Measurements from ENCODE around the gene C6orf47. TPM values are rescaled to one million over a fixed set of nuclear protein-coding genes. Genes with fewer than 3 reads are reported as not detected.

Gene C6orf47
- total RNA-seq, 2 experiments from 2014 or later, result 16.7 to 18.5 TPM

Small RNA genes within 50 kb of the gene (microRNA-seq; reads per million reads assigned to microRNA genes)
- gene MIR4646 (ENCODE audit: borderline replicate concordance) (7.6 reads per million, percentile 5 among the genes with 10 or more reads in this experiment), gene MIR6832 (ENCODE audit: borderline replicate concordance) (not detected)

Small RNA genes within 50 kb of the gene (small RNA-seq; reads per million reads assigned to genes)
- gene MIR4646 (not detected), gene MIR6832 (not detected), gene RF00019 (not detected), gene SNORA38 (12.4 reads per million, percentile 96 among the genes with 10 or more reads in this experiment), gene UQCRHP1 (not detected)

Other genes starting within 250 kb of the C6orf47 start
Only the 30 nearest of the 37 such genes appear.
- not detected in 2 replicates for gene MCCD1, start 131.8 kb downstream of the C6orf47 start, total RNA-seq (2014; rRNA removed; shearing (Covaris generic))
- not detected in 2 replicates for gene MCCD1, start 131.8 kb downstream of the C6orf47 start, total RNA-seq (2022)
- 736 and 747 TPM in 2 replicates for gene DDX39B, start 118.8 kb downstream of the C6orf47 start, total RNA-seq (2014; rRNA removed; shearing (Covaris generic))
- 478 and 481 TPM in 2 replicates for gene DDX39B, start 118.8 kb downstream of the C6orf47 start, total RNA-seq (2022)
- gene ATP6V1G2, start 114.2 kb downstream of the C6orf47 start, total RNA-seq (2014; rRNA removed; shearing (Covaris generic)), result 3.8 and 4.2 TPM in 2 replicates
- 14.1 and 15.9 TPM in 2 replicates for gene ATP6V1G2, start 114.2 kb downstream of the C6orf47 start, total RNA-seq (2022)
- 17.1 and 21.8 TPM in 2 replicates for gene NFKBIL1, start 113.2 kb downstream of the C6orf47 start, total RNA-seq (2014; rRNA removed; shearing (Covaris generic))
- gene NFKBIL1, start 113.2 kb downstream of the C6orf47 start, total RNA-seq (2022), result 22.7 and 23.2 TPM in 2 replicates
- gene LTA, start 88.5 kb downstream of the C6orf47 start, total RNA-seq (2014; rRNA removed; shearing (Covaris generic)), result 0.98 and 1.1 TPM in 2 replicates
- 4.1 and 4.3 TPM in 2 replicates for gene LTA, start 88.5 kb downstream of the C6orf47 start, total RNA-seq (2022)
- 1.7 and 3.5 TPM in 2 replicates for gene TNF, start 85.2 kb downstream of the C6orf47 start, total RNA-seq (2014; rRNA removed; shearing (Covaris generic))
- 2.5 TPM in 2 replicates for gene TNF, start 85.2 kb downstream of the C6orf47 start, total RNA-seq (2022)
- 36.5 and 46.8 TPM in 2 replicates for gene LTB, start 78.4 kb downstream of the C6orf47 start, total RNA-seq (2014; rRNA removed; shearing (Covaris generic))
- 36.9 and 39.2 TPM in 2 replicates for gene LTB, start 78.4 kb downstream of the C6orf47 start, total RNA-seq (2022)
- gene LST1, start 74.5 kb downstream of the C6orf47 start, total RNA-seq (2014; rRNA removed; shearing (Covaris generic)), result 1.2 and 3.0 TPM in 2 replicates
- gene LST1, start 74.5 kb downstream of the C6orf47 start, total RNA-seq (2022), result 4.2 and 4.9 TPM in 2 replicates
- 1.6 TPM in 1 of 2 replicates, not detected in the other for gene NCR3, start 67.8 kb downstream of the C6orf47 start, total RNA-seq (2014; rRNA removed; shearing (Covaris generic))
- 0.74 and 2.0 TPM in 2 replicates for gene NCR3, start 67.8 kb downstream of the C6orf47 start, total RNA-seq (2022)
- gene AIF1, start 45.5 kb downstream of the C6orf47 start, total RNA-seq (2014; rRNA removed; shearing (Covaris generic)), result 15.3 and 22.0 TPM in 2 replicates
- gene AIF1, start 45.5 kb downstream of the C6orf47 start, total RNA-seq (2022), result 16.3 and 17.2 TPM in 2 replicates
- 113 and 156 TPM in 2 replicates for gene PRRC2A, start 40.1 kb downstream of the C6orf47 start, total RNA-seq (2014; rRNA removed; shearing (Covaris generic))
- gene PRRC2A, start 40.1 kb downstream of the C6orf47 start, total RNA-seq (2022), result 355 and 379 TPM in 2 replicates
- gene BAG6, start 8.1 kb downstream of the C6orf47 start, total RNA-seq (2014; rRNA removed; shearing (Covaris generic)), result 191 and 233 TPM in 2 replicates
- 320 and 323 TPM in 2 replicates for gene BAG6, start 8.1 kb downstream of the C6orf47 start, total RNA-seq (2022)
- gene APOM, start 4.9 kb downstream of the C6orf47 start, total RNA-seq (2014; rRNA removed; shearing (Covaris generic)), result 0.13 and 1.5 TPM in 2 replicates
- 2.1 and 3.6 TPM in 2 replicates for gene APOM, start 4.9 kb downstream of the C6orf47 start, total RNA-seq (2022)
- gene GPANK1, start 4.2 kb upstream of the C6orf47 start, total RNA-seq (2014; rRNA removed; shearing (Covaris generic)), result 34.3 and 50.9 TPM in 2 replicates
- gene GPANK1, start 4.2 kb upstream of the C6orf47 start, total RNA-seq (2022), result 38.8 and 40.7 TPM in 2 replicates
- 207 and 230 TPM in 2 replicates for gene CSNK2B, start 5.3 kb upstream of the C6orf47 start, total RNA-seq (2014; rRNA removed; shearing (Covaris generic))
- 245 and 254 TPM in 2 replicates for gene CSNK2B, start 5.3 kb upstream of the C6orf47 start, total RNA-seq (2022)
- gene LY6G5B, start 9.2 kb upstream of the C6orf47 start, total RNA-seq (2014; rRNA removed; shearing (Covaris generic)), result 12.3 and 15.9 TPM in 2 replicates
- 28.7 and 32.0 TPM in 2 replicates for gene LY6G5B, start 9.2 kb upstream of the C6orf47 start, total RNA-seq (2022)
- gene LY6G5C, start 20.3 kb upstream of the C6orf47 start, total RNA-seq (2014; rRNA removed; shearing (Covaris generic)), result 1.6 and 1.8 TPM in 2 replicates
- gene LY6G5C, start 20.3 kb upstream of the C6orf47 start, total RNA-seq (2022), result 2.5 and 3.5 TPM in 2 replicates
- gene ABHD16A, start 42.5 kb upstream of the C6orf47 start, total RNA-seq (2014; rRNA removed; shearing (Covaris generic)), result 28.6 and 34.8 TPM in 2 replicates
- 32.7 and 35.2 TPM in 2 replicates for gene ABHD16A, start 42.5 kb upstream of the C6orf47 start, total RNA-seq (2022)
- gene LY6G6F, start 46.1 kb upstream of the C6orf47 start, total RNA-seq (2014; rRNA removed; shearing (Covaris generic)), result not detected in 2 replicates
- not detected in 2 replicates for gene LY6G6F, start 46.1 kb upstream of the C6orf47 start, total RNA-seq (2022)
- not detected in 2 replicates for gene LY6G6D, start 54.6 kb upstream of the C6orf47 start, total RNA-seq (2014; rRNA removed; shearing (Covaris generic))
- gene LY6G6D, start 54.6 kb upstream of the C6orf47 start, total RNA-seq (2022), result not detected in 2 replicates
- not detected in 2 replicates for gene LY6G6C, start 61.0 kb upstream of the C6orf47 start, total RNA-seq (2014; rRNA removed; shearing (Covaris generic))
- not detected in 2 replicates for gene LY6G6C, start 61.0 kb upstream of the C6orf47 start, total RNA-seq (2022)
- gene MPIG6B, start 62.6 kb upstream of the C6orf47 start, total RNA-seq (2014; rRNA removed; shearing (Covaris generic)), result not detected in 2 replicates
- not detected in 2 replicates for gene MPIG6B, start 62.6 kb upstream of the C6orf47 start, total RNA-seq (2022)
- 14.0 and 20.6 TPM in 2 replicates for gene DDAH2, start 68.5 kb upstream of the C6orf47 start, total RNA-seq (2014; rRNA removed; shearing (Covaris generic))
- 20.4 and 26.4 TPM in 2 replicates for gene DDAH2, start 68.5 kb upstream of the C6orf47 start, total RNA-seq (2022)
- gene CLIC1, start 75.8 kb upstream of the C6orf47 start, total RNA-seq (2014; rRNA removed; shearing (Covaris generic)), result 376 and 413 TPM in 2 replicates
- gene CLIC1, start 75.8 kb upstream of the C6orf47 start, total RNA-seq (2022), result 314 and 318 TPM in 2 replicates
- gene MSH5, start 79.2 kb upstream of the C6orf47 start, total RNA-seq (2014; rRNA removed; shearing (Covaris generic)), result 104 and 108 TPM in 2 replicates
- gene MSH5, start 79.2 kb upstream of the C6orf47 start, total RNA-seq (2022), result 218 and 258 TPM in 2 replicates
- 31.3 and 47.1 TPM in 2 replicates for gene SAPCD1, start 101.9 kb upstream of the C6orf47 start, total RNA-seq (2014; rRNA removed; shearing (Covaris generic))
- 53.5 and 66.8 TPM in 2 replicates for gene SAPCD1, start 101.9 kb upstream of the C6orf47 start, total RNA-seq (2022)
- gene VWA7, start 116.5 kb upstream of the C6orf47 start, total RNA-seq (2014; rRNA removed; shearing (Covaris generic)), result 2.1 and 2.2 TPM in 2 replicates
- 3.7 and 6.5 TPM in 2 replicates for gene VWA7, start 116.5 kb upstream of the C6orf47 start, total RNA-seq (2022)
- 47.0 and 51.2 TPM in 2 replicates for gene VARS1, start 135.0 kb upstream of the C6orf47 start, total RNA-seq (2014; rRNA removed; shearing (Covaris generic))
- 118 and 137 TPM in 2 replicates for gene VARS1, start 135.0 kb upstream of the C6orf47 start, total RNA-seq (2022)
- gene LSM2, start 146.2 kb upstream of the C6orf47 start, total RNA-seq (2014; rRNA removed; shearing (Covaris generic)), result 65.2 and 78.4 TPM in 2 replicates
- 78.0 and 82.6 TPM in 2 replicates for gene LSM2, start 146.2 kb upstream of the C6orf47 start, total RNA-seq (2022)
- gene HSPA1L, start 154.5 kb upstream of the C6orf47 start, total RNA-seq (2014; rRNA removed; shearing (Covaris generic)), result 0.19 TPM in 1 of 2 replicates, not detected in the other
- gene HSPA1L, start 154.5 kb upstream of the C6orf47 start, total RNA-seq (2022), result 0.15 and 0.49 TPM in 2 replicates

Data from OCI-LY7 (cell line).